NCI-H1436 (cell line): ENCODE data around the gene ADGRA1.
"Not testable (repeated sequence)": the region's sequence is repeated elsewhere in the genome, so short reads cannot be mapped to it uniquely, and the experiment has no call there.

ENCODE experiments used
- DNase-seq: peaks from one replicate; lab custom pipeline; 2025; lab: John Stamatoyannopoulos, UW

ADGRA1 gene

GRCh38 chr10:133163889-133164815 is 76.4 kb downstream of the ADGRA1 start:
- DNase-seq: no peak

DNA sequence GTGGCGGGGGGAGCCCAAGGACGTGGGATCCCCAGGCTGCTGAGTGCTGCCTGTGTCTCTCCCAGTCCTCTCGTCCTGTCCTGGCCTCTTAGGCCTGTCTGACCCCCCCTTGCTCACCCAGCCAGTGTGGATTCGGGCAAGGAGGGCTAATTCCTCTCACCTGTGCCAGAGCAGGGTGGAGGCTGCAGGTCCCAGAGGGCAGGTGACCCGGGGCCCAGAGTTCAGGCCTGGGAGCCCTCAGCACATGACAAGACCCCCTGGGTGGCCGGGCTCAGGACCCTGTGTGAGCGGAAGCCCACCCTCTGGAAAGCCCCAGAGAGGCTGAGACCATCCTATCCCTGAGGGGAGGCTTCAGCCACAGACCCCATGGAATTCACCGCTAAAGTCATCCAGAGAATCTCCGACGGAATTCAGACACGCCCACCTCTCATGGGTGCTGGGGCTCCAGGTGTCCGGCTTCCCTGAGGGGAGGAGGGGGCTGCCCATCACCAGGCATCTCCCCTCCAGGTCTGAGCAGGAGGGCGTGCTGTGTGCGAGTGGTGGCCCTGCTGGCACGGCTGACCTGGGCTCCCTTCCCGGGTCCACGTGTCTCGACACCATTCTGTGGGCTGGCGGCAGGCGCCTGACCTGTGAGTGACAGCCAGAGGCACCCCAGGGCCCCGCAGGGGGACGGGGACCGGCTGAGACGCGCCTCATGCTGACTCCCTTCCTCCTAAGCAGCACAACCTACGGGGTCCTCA is 77.3 kb downstream of the ADGRA1 start:
- no peak for DNase-seq

GRCh38 chr10:133165556-133166503 is 78.1 kb downstream of the ADGRA1 start:
- no peak for DNase-seq

DNA sequence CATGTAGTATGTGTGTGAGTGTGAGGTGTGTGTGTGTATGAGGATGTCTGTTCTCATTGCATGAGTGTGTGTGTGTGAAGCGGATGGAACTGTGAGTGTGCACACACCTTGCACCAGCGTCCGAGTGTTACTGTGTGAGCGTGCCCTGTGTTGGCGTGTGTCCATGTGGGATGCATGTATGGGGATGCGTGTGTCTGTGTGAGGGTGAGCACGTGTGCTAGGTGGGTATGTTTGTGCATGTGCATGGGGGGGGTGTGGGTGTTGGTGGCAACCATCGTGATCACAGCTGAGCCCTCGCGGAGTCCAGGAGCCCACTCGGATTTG is 78.7 kb downstream of the ADGRA1 start:
- no peak for DNase-seq

DNA sequence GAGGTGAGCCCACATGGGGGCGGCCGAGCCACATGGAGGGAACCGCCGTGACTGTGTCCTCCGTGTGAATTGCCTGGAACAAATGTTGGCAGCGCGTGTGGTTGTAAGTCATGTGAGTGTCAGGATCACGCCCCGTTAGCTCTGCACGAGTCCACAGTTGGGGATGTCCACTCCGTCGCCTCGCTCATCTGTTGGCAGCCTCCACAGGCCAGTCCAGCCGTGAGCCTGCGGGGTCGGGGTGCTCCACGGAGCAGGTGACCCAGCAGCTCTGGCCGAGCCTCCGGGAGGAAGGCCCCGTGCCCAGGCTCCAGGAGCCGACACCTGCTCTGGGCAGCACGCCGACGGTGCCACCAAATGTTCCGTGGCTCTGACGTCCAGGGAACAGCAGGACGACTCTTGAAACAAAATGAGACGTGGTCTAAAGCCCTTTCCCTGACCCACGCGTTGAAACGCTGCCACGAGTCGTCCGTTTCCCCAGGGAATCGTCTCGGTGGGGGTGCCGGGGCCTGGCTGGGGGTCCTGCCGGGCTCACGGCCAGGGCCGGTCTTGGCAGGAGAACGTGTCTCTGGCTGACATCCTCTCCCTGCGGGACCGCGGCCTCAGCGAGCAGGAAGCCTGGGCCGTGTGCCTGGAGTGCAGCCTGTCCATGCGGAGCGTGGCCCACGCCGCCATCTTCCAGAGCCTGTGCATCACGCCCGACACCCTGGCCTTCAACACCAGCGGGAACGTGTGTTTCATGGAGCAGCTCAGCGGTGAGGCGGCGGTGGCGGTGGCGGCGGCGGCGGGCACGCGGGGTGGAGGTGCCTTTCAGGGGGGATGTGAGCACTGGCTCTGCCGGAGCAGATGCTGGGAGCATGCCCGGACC is 79.3 kb downstream of the ADGRA1 start:
- no peak for DNase-seq

GRCh38 chr10:133167693-133168616 is 80.2 kb downstream of the ADGRA1 start:
- no peak for DNase-seq

GRCh38 chr10:133168617-133169031 is 80.9 kb downstream of the ADGRA1 start:
- no peak for DNase-seq

GRCh38 chr10:133169173-133169947 is 81.6 kb downstream of the ADGRA1 start:
- no peak for DNase-seq

DNA sequence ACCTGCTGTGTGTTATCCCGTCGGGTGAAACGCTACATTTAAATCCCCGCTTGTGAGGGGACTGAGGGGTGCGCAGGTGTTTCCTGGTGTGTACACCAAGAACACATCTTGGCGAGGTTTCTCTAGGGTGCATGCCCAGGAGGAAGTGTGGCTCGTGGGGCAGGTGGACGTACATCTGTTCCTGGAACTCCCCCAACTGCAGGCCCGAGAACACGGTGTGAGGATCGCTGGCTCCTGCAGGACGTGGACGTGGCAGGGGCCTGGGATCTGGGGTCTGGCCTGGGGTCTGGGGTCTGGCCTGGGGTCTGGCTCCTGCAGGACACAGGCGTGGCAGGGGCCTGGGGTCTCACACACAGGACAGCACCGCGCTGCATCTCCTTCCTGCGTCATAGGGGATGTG is 82.4 kb downstream of the ADGRA1 start:
- DNase-seq: no peak

- DNase-seq: no peak
These were observed 86.3 kb downstream of the ADGRA1 start for GRCh38 chr10:133173860-133174640.

DNA sequence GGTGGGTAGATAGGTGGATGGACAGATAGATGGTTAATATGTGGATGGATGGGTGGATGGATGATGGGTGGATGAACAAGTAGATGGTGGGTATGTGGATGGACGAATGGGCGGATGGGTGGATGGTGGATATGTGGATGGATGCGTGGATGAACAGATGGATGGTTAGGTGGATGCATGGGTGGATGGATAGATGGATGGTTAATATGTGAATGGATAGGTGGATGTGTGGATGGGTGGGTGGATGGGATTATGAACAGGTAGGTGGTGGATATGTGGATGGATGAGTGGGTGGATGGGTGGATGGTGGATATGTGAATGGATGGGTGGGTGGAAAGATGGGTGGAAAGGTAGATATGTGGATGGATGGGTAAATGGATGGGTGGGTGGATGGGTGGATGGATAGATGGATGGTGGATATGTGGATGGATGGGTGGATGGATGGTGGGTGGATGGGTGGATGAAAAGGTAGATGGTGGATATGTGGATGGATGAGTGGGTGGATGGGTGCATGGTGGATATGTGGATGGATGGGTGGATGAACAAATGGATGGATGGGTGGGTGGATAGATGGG is 87.1 kb downstream of the ADGRA1 start:
- DNase-seq: no peak

DNA sequence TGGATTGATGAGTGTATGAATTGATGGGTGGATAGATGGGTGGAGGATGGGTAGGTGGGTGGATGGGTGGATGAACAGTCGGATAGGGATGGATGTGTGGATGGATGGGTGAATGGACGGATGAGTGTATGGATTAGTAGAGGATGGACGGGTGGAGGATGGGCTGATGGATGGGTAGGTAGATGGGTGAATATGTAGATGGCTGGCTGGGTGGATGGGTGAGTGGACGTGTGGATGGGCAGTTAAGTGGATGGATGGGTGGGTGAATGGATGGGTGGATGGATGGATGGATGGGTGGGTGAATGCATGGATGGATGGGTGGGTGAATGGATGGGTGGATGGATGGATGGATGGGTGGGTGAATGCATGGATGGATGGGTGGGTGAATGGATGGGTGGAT is 87.9 kb downstream of the ADGRA1 start:
- DNase-seq: not testable (repeated sequence)

DNA sequence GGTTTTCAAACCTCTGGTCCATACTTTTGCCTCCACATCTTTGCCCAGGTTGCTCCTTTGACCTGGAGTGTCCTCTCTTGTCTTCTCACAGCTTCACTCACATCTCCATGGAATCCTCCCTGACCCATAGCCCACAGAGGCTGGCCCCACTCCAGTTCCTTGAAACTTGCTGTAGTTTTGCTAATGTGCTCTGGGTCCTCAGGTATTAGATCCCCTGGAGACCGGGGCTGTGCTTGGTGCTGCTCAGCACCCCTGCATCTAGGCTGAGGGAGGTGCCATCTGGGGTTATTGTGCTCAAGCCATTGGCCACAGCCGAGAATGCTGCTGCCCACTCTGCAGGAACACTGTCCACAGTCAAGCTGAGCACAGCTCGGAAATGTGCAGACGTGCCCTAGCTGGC is 88.8 kb downstream of the ADGRA1 start:
- no peak for DNase-seq

DNA sequence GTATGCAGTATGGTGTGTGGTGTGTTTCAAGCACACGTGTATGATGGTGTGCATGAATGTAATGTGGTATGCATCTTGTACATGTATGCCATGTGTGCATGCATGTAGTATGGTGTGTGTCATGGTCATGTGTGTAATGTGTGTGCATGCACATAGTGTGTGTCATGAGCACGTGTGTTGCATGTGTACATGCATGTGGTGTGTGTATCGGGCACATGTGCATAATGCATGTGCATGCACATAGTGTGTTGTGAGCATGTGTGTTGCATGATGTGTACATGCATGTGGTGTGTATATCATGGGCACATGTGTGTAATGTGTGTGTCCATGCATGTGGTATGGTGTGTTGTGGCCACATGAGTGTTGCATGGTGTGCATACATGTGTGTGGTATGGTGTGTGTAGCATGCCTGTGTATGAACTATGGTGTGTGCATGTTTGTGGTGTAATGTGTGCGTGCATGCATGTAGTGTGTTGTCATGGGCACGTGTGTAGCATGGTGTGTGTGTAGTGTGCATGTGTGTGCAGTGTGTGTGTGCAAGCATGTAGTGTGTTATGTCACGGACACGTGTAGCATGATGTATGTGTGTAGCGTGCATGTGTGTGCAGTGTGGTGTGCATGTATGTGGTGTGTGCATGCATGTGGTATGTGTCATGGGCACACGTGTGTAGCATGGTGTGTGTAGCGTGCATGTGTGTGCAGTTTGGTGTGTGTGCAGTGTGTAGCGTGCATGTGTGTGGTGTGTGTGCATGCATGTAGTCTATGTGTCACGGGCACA is 89.8 kb downstream of the ADGRA1 start:
- no peak for DNase-seq

DNA sequence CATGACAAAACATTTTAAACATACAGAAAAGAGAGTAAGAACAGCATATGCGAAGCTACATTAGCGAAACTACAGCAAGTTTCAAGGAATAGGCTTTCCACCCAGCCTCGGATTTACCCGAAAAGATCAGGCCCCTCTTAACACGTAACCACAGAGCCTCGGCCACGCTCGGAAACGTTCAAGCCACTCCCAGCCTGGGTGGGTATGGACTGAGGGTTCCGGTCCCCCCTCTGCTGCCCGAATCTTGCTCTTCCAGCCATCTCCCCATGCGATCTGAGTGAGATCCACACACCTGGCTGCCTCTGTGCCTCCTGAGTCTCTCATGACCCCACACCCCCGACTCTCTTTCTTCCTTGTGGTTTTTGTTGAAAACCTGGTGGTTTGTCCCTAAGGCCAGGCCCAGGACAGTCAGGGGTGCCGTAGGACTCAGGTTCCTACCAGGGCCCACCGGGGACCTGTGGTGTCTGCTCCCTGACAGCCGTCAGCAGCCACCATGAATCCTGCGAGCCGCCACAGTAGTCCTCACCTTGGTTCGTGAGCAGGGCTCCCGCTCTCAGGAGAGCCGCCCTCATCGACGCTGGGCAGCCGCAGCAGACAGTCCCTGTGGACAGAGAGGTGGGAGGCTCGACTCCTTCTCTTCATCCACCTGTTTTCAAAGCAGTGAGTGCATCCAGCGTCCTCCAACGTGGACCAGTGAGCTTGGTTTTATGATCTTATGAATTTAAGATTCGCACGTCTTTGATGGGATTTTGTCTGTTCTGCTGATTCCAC is 90.8 kb downstream of the ADGRA1 start:
- DNase-seq: no peak

DNA sequence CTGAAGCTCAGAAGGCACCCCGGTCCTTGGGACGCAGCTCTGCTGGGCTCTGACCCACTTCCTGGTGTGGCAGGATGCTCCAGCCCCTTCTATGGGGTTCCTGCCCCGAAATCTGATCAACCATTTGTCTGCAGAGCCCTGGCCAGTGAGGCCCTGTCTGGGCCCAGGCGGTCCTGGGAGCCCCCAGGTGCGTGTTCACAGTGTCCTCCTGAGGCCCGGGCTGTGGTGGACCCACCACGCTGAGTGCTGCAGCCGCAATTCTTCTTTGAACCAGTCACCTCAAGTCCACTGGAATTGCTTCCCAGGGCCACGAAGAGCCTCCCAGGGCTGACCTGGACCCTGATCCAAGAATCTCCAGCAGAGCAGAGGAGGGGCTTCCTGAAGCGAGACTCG is 91.4 kb downstream of the ADGRA1 start:
- DNase-seq: no peak

DNA sequence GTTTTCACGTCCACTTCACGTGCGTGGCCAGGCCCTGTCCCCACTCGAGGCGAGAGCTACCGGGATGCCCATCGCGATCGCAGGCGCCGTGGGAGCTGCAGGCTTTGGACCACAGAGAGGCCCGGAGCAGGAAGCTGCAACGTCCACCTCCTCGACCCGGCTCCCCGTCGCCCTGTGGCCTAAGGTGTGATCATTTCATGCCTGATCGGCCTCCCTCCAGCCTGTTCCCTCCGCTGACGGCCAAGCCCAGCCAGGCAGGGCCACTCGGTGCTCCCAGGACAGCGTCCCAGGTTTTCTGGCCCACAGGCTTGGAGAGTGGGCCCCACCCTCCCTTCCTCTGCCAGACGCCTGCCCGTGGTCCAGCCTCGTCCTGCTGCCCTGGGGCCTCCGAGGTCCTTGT is 91.9 kb downstream of the ADGRA1 start:
- DNase-seq: no peak
